Endodermal cell (in vitro differentiated cells): Measurements from ENCODE around the gene CSAD. TPM values are rescaled to one million over a fixed set of nuclear protein-coding genes. Genes with fewer than 3 reads are reported as not detected.

ENCODE experiments used
- DNase-seq: peaks from one replicate; pipeline ENCODE4 v3.0.0-alpha.2; 2017
- H3K27ac ChIP-seq: 2 replicates; pipeline ENCODE4 v1.5.1; 2013; ENCODE audit warnings: mild to moderate bottlenecking, low read depth, low read length, moderate library complexity
- H3K27me3 ChIP-seq: 2 replicates; pipeline ENCODE4 v1.6.1; 2013; ENCODE audit warnings: mild to moderate bottlenecking, low read length, moderate library complexity; ENCODE audit not compliant: insufficient read depth, control insufficient read depth, poor library complexity, severe bottlenecking
- H3K36me3 ChIP-seq: 2 replicates; pipeline ENCODE4 v1.7.0; 2013; ENCODE audit warnings: mild to moderate bottlenecking, low read length, moderate library complexity; ENCODE audit not compliant: control insufficient read depth, insufficient read depth
- H3K4me1 ChIP-seq: one replicate; pipeline ENCODE4 v1.7.0; 2013; ENCODE audit warnings: low read length; ENCODE audit not compliant: control insufficient read depth, insufficient read depth
- H3K4me3 ChIP-seq: 2 replicates; pipeline ENCODE4 v1.5.1; 2013; ENCODE audit warnings: mild to moderate bottlenecking, low read length, moderate library complexity
- H3K9ac ChIP-seq: 2 replicates; pipeline ENCODE4 v1.6.1; 2013; ENCODE audit warnings: mild to moderate bottlenecking, low read length, moderate library complexity; ENCODE audit not compliant: poor library complexity, severe bottlenecking; ENCODE audit errors: extremely low read depth
- H3K9me3 ChIP-seq: 2 replicates; pipeline ENCODE4 v1.6.1; 2013; ENCODE audit warnings: mild to moderate bottlenecking, low read length, moderate library complexity; ENCODE audit not compliant: control insufficient read depth
- H3K27ac Mint-ChIP-seq: 2 replicates; pipeline ENCODE4 v1.8.0; 2020; ENCODE audit warnings: mixed read lengths
- H3K27me3 Mint-ChIP-seq: 2 replicates; pipeline ENCODE4 v1.8.0; 2021; ENCODE audit warnings: mild to moderate bottlenecking, mixed read lengths; ENCODE audit not compliant: insufficient read depth
- H3K36me3 Mint-ChIP-seq: 2 replicates; pipeline ENCODE4 v1.8.0; 2020; ENCODE audit warnings: low read depth, mixed read lengths
- H3K4me1 Mint-ChIP-seq: 2 replicates; pipeline ENCODE4 v1.8.0; 2020; ENCODE audit warnings: mixed read lengths
- H3K4me3 Mint-ChIP-seq: 2 replicates; pipeline ENCODE4 v1.8.0; 2020; ENCODE audit warnings: mild to moderate bottlenecking, moderate library complexity, mixed read lengths
- H3K9me3 Mint-ChIP-seq: 2 replicates; pipeline ENCODE4 v1.8.0; 2020; ENCODE audit warnings: mild to moderate bottlenecking, mixed read lengths
- CTCF ChIP-seq: fragments of 200-600 bp; sonication (generic); conservative IDR thresholded peaks from 2 replicates; pipeline ENCODE4 v1.5.0; 2021; ENCODE audit warnings: antibody characterized with exemption, mild to moderate bottlenecking
- WGBS, 2 experiments: methylation state at CpG; one replicate each; pipeline versions ENCODE4 v1.1.5 to v1.1.7; 2013; ENCODE audit warnings: missing lambda C conversion rate in 2 of 2, mixed read lengths in 1 of 2; ENCODE audit not compliant: insufficient coverage in 1 of 2, insufficient read length in 1 of 2; 5-methylcytosine and 5-hydroxymethylcytosine counted together
- total RNA-seq, 2 donors: library from RNA; stranded (reverse); fragmentation: NEBNext Ultra II Directional in 1 of 2; extraction: Animal tissue kit (Norgen Biotek cat#: 25700) in 1 of 2; gene quantifications; 2 replicates in 1 of 2; 3 replicates in 1 of 2; pipeline ENCODE4 v1.2.1, GENCODE V29; 2021

CSAD gene
- total RNA-seq, 2 donors from 2014 or later, result 24.9 to 38.2 TPM

- Mint-ChIP-seq H3K27me3 (peaks cover 61% of the 10 kb centered on the region), H3K27ac (no peak overlapping the region), H3K4me1 (peaks cover 27% of the 10 kb centered on the region), H3K9me3 (no peaks in the 10 kb centered on the region), H3K4me3 (no peak overlapping the region), H3K36me3 (peaks cover 10% of the 10 kb centered on the region)
- Histone ChIP-seq H3K4me3 (no peak overlapping the region), H3K27ac (no peak overlapping the region), H3K36me3 (no peaks in the 10 kb centered on the region), H3K9me3 (no peaks in the 10 kb centered on the region), H3K27me3 (no peaks in the 10 kb centered on the region), H3K4me1 (peaks cover 4% of the 10 kb centered on the region), H3K9ac (no peak overlapping the region)
- TF ChIP-seq CTCF, result no peak
- WGBS, 2 experiments, result 89 to 90% methylated on average over 6 to 9 of the region's 10 CpGs
- DNase-seq, result peak; percentile 29
Observed at GRCh38 chr12:53171725-53172329, 8.9 kb downstream of the CSAD start.

- Histone ChIP-seq H3K4me1 (peaks cover 4% of the 10 kb centered on the region), H3K9me3 (no peaks in the 10 kb centered on the region), H3K36me3 (peaks cover under 1% of the 10 kb centered on the region), H3K27me3 (no peaks in the 10 kb centered on the region), H3K27ac (no peak overlapping the region), H3K9ac (no peak overlapping the region), H3K4me3 (no peak overlapping the region)
- 95 to 100% methylated on average over 6 to 14 of the region's 14 CpGs for WGBS, 2 experiments
- Mint-ChIP-seq H3K27ac (no peak overlapping the region), H3K4me3 (no peak overlapping the region), H3K4me1 (peaks cover 27% of the 10 kb centered on the region), H3K27me3 (peaks cover 67% of the 10 kb centered on the region), H3K9me3 (no peaks in the 10 kb centered on the region), H3K36me3 (peaks cover 12% of the 10 kb centered on the region)
- peak; percentile 41 for DNase-seq
- TF ChIP-seq CTCF, result no peak
Observed at GRCh38 chr12:53170876-53171724, 9.6 kb downstream of the CSAD start.

GRCh38 chr12:53170215-53170614, 10.5 kb downstream of the CSAD start:
- no peak for TF ChIP-seq CTCF
- 90 to 91% methylated on average over 2 to 8 of the region's 8 CpGs for WGBS, 2 experiments
- H3K4me3 Mint-ChIP-seq, result no peak overlapping the region

More at GRCh38 chr12:53170215-53170614, 10.5 kb downstream of the CSAD start:
- no peak overlapping the region for H3K27ac Mint-ChIP-seq
- Histone ChIP-seq H3K4me3 (no peak overlapping the region), H3K9ac (no peak overlapping the region), H3K9me3 (no peaks in the 10 kb centered on the region), H3K27ac (no peak overlapping the region), H3K4me1 (no peaks in the 10 kb centered on the region), H3K27me3 (no peaks in the 10 kb centered on the region), H3K36me3 (peaks cover 6% of the 10 kb centered on the region)
- no peaks in the 10 kb centered on the region for H3K9me3 Mint-ChIP-seq
- peaks cover 68% of the 10 kb centered on the region for H3K27me3 Mint-ChIP-seq
- peaks cover 19% of the 10 kb centered on the region for H3K4me1 Mint-ChIP-seq
- peaks cover 12% of the 10 kb centered on the region for H3K36me3 Mint-ChIP-seq
- DNase-seq, result peak; percentile 44
